ENCODE data around the gene KIF22. TPM values are rescaled to one million over a fixed set of nuclear protein-coding genes. Genes with fewer than 3 reads are reported as not detected.
"Not testable (repeated sequence)": the region's sequence is repeated elsewhere in the genome, so short reads cannot be mapped to it uniquely, and the experiment has no call there.

KIF22 gene
- total and polyA plus RNA-seq, 5 donors: 19.0 to 89.6 (median 48.2) TPM

GRCh38 chr16:29748760-29749149 is 41.8 kb upstream of the KIF22 start:
- H3K4me3 ChIP-seq (ENCODE audit: low read length); intact Hi-C loops (cut with DNase I); H3K4me1 ChIP-seq (ENCODE audit: control insufficient read depth, insufficient read depth, low read length); H3K27ac ChIP-seq (ENCODE audit: low read length); H3K27me3 ChIP-seq (ENCODE audit: control insufficient read depth, insufficient read depth); H3K9me3 ChIP-seq (ENCODE audit: control insufficient read depth, low read length); ATAC-seq: not testable (repeated sequence)
- 79% methylated on average over 4 of the region's 4 CpGs for WGBS
- DNase-seq: peak in 1 of 3 donors; percentile 7

GRCh38 chr16:29753516-29753915 is 37.0 kb upstream of the KIF22 start:
- Histone ChIP-seq H3K4me3 (ENCODE audit: low read length) (no peak overlapping the region), H3K27ac (ENCODE audit: low read length) (no peak overlapping the region), H3K4me1 (ENCODE audit: control insufficient read depth, insufficient read depth, low read length) (no peaks in the 10 kb centered on the region), H3K27me3 (ENCODE audit: control insufficient read depth, insufficient read depth) (no peaks in the 10 kb centered on the region), H3K9me3 (ENCODE audit: control insufficient read depth, low read length) (no peaks in the 10 kb centered on the region)
- ATAC-seq: no peak
- 64% methylated on average over 1 of the region's 1 CpG for WGBS
- intact Hi-C loops (cut with DNase I): no loop called here
- no peak for DNase-seq

GRCh38 chr16:29756654-29757053 is 33.9 kb upstream of the KIF22 start:
- Histone ChIP-seq H3K4me1 (ENCODE audit: control insufficient read depth, insufficient read depth, low read length) (no peaks in the 10 kb centered on the region), H3K27me3 (ENCODE audit: control insufficient read depth, insufficient read depth) (no peaks in the 10 kb centered on the region), H3K4me3 (ENCODE audit: low read length) (no peak overlapping the region), H3K9me3 (ENCODE audit: control insufficient read depth, low read length) (no peaks in the 10 kb centered on the region), H3K27ac (ENCODE audit: low read length) (no peak overlapping the region)
- WGBS: 70% methylated on average over 1 of the region's 1 CpG
- ATAC-seq: no peak
- intact Hi-C loops (cut with DNase I): no loop called here
- DNase-seq: peak in 1 of 3 donors; percentile 4

- 83% methylated on average over 8 of the region's 8 CpGs for WGBS
- peak in 1 of 3 donors; percentile 10 for DNase-seq
- H3K27ac ChIP-seq (ENCODE audit: low read length); H3K9me3 ChIP-seq (ENCODE audit: control insufficient read depth, low read length); H3K27me3 ChIP-seq (ENCODE audit: control insufficient read depth, insufficient read depth); H3K4me1 ChIP-seq (ENCODE audit: control insufficient read depth, insufficient read depth, low read length); ATAC-seq; H3K4me3 ChIP-seq (ENCODE audit: low read length); intact Hi-C loops (cut with DNase I): not testable (repeated sequence)
Observed at GRCh38 chr16:29757086-29757485, 33.5 kb upstream of the KIF22 start.

GRCh38 chr16:29757950-29758466 is 32.5 kb upstream of the KIF22 start:
- no peaks in the 10 kb centered on the region for H3K27me3 ChIP-seq (ENCODE audit: control insufficient read depth, insufficient read depth)
- DNase-seq (peak; percentile 55 to 71 (median 63)), ATAC-seq (peak; percentile 74 to 90)
- intact Hi-C loops (cut with DNase I): no loop called here
- H3K4me1 ChIP-seq (ENCODE audit: control insufficient read depth, insufficient read depth, low read length): no peaks in the 10 kb centered on the region
- H3K27ac ChIP-seq (ENCODE audit: low read length): no peak overlapping the region
- H3K9me3 ChIP-seq (ENCODE audit: control insufficient read depth, low read length): no peaks in the 10 kb centered on the region
- WGBS: 65% methylated on average over 6 of the region's 6 CpGs
- H3K4me3 ChIP-seq (ENCODE audit: low read length): no peak overlapping the region

- no peak for DNase-seq
- no peaks in the 10 kb centered on the region for H3K4me1 ChIP-seq (ENCODE audit: control insufficient read depth, insufficient read depth, low read length)
- 73% methylated on average over 9 of the region's 9 CpGs for WGBS
Observed at GRCh38 chr16:29760567-29761279, 29.8 kb upstream of the KIF22 start.

GRCh38 chr16:29761280-29761651 is 29.3 kb upstream of the KIF22 start:
- H3K9me3 ChIP-seq (ENCODE audit: control insufficient read depth, low read length); H3K27me3 ChIP-seq (ENCODE audit: control insufficient read depth, insufficient read depth); intact Hi-C loops (cut with DNase I); DNase-seq; ATAC-seq; H3K4me1 ChIP-seq (ENCODE audit: control insufficient read depth, insufficient read depth, low read length); H3K4me3 ChIP-seq (ENCODE audit: low read length); H3K27ac ChIP-seq (ENCODE audit: low read length): not testable (repeated sequence)
- WGBS: 83% methylated on average over 8 of the region's 8 CpGs

More at GRCh38 chr16:29760567-29761279, 29.8 kb upstream of the KIF22 start:
- intact Hi-C loops (cut with DNase I): no loop called here
- no peak overlapping the region for H3K27ac ChIP-seq (ENCODE audit: low read length)
- H3K4me3 ChIP-seq (ENCODE audit: low read length): no peak overlapping the region
- H3K9me3 ChIP-seq (ENCODE audit: control insufficient read depth, low read length): no peaks in the 10 kb centered on the region
- ATAC-seq: no peak
- H3K27me3 ChIP-seq (ENCODE audit: control insufficient read depth, insufficient read depth): no peaks in the 10 kb centered on the region

- ATAC-seq (no peak), DNase-seq (no peak)
- Histone ChIP-seq H3K27ac (ENCODE audit: low read length) (no peak overlapping the region), H3K4me3 (ENCODE audit: low read length) (no peak overlapping the region), H3K4me1 (ENCODE audit: control insufficient read depth, insufficient read depth, low read length) (no peaks in the 10 kb centered on the region), H3K9me3 (ENCODE audit: control insufficient read depth, low read length) (no peaks in the 10 kb centered on the region), H3K27me3 (ENCODE audit: control insufficient read depth, insufficient read depth) (no peaks in the 10 kb centered on the region)
- intact Hi-C loops (cut with DNase I): no loop called here
- WGBS: 71% methylated on average over 6 of the region's 6 CpGs
Observed at GRCh38 chr16:29761882-29762281, 28.7 kb upstream of the KIF22 start.

GRCh38 chr16:29763326-29763725 is 27.2 kb upstream of the KIF22 start:
- no peak for DNase-seq
- Histone ChIP-seq H3K4me1 (ENCODE audit: control insufficient read depth, insufficient read depth, low read length) (no peaks in the 10 kb centered on the region), H3K9me3 (ENCODE audit: control insufficient read depth, low read length) (no peaks in the 10 kb centered on the region), H3K27me3 (ENCODE audit: control insufficient read depth, insufficient read depth) (no peaks in the 10 kb centered on the region), H3K27ac (ENCODE audit: low read length) (no peak overlapping the region), H3K4me3 (ENCODE audit: low read length) (no peak overlapping the region)
- intact Hi-C loops (cut with DNase I): no loop called here
- 66% methylated on average over 6 of the region's 6 CpGs for WGBS
- ATAC-seq: no peak

GRCh38 chr16:29765167-29766032 is 25.2 kb upstream of the KIF22 start:
- no peak overlapping the region for H3K27ac ChIP-seq (ENCODE audit: low read length)
- H3K9me3 ChIP-seq (ENCODE audit: control insufficient read depth, low read length): no peaks in the 10 kb centered on the region
- 75% methylated on average over 15 of the region's 15 CpGs for WGBS
- intact Hi-C loops (cut with DNase I): no loop called here
- no peaks in the 10 kb centered on the region for H3K27me3 ChIP-seq (ENCODE audit: control insufficient read depth, insufficient read depth)
- ATAC-seq (peak in 1 of 2 donors; percentile 41), DNase-seq (no peak)
- H3K4me3 ChIP-seq (ENCODE audit: low read length): no peak overlapping the region
- H3K4me1 ChIP-seq (ENCODE audit: control insufficient read depth, insufficient read depth, low read length): no peaks in the 10 kb centered on the region

- WGBS: 87% methylated on average over 3 of the region's 3 CpGs
Observed at GRCh38 chr16:29766571-29766970, 24.0 kb upstream of the KIF22 start.

More at GRCh38 chr16:29766571-29766970, 24.0 kb upstream of the KIF22 start:
- H3K4me1 ChIP-seq (ENCODE audit: control insufficient read depth, insufficient read depth, low read length): no peaks in the 10 kb centered on the region
- intact Hi-C loops (cut with DNase I): no loop called here
- no peaks in the 10 kb centered on the region for H3K27me3 ChIP-seq (ENCODE audit: control insufficient read depth, insufficient read depth)
- ATAC-seq (no peak), DNase-seq (no peak)
- H3K4me3 ChIP-seq (ENCODE audit: low read length): no peak overlapping the region
- H3K27ac ChIP-seq (ENCODE audit: low read length): no peak overlapping the region
- no peaks in the 10 kb centered on the region for H3K9me3 ChIP-seq (ENCODE audit: control insufficient read depth, low read length)

All from right cardiac atrium (tissue), 5 donors.